ENCODE data around the gene TRMT61A.
A peak's percentile ranks its signal among the peaks of the same experiment; 100 is the strongest.

Gene TRMT61A

DNA sequence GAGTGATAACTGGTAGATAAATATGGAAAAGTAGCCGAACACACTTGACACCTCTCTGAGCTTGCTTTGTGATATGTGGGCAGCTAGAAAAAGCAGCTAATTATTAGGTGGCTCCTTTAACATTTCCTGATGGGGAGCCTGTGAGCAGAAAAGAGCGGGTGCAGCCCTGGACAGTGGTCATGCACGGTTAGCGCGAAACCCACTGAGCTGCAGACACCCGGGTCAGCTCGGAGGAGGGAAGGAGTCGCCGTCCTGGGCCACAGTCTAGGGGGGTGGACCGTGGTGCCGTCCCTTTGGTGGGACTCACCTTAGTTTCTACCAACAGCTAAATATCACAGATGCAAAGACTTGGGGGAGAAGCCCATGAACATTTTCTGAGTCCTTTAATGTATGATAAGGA, 40.4 kb downstream of the TRMT61A start:
- DNase-seq: no peak

DNA sequence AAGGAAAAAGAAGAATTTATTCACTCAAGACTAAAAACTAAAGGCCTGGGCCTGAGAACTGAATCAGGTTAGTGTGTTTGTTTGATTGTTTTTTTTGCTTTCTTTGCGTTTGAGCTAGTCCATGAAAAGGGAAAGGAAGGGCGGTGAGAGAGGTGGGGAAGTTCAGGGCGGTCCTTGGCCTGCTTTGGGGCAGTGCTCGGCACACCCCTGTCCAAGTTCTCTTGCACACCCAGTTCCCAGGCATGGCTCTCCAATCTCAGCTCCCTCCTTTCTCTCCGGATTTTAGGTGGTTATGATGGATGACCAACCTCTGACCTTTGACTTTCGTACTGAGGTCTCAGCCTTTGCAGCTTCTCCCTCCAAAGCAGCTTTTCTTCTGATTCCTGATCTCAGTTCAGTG, 45.1 kb downstream of the TRMT61A start:
- DNase-seq: no peak

DNA sequence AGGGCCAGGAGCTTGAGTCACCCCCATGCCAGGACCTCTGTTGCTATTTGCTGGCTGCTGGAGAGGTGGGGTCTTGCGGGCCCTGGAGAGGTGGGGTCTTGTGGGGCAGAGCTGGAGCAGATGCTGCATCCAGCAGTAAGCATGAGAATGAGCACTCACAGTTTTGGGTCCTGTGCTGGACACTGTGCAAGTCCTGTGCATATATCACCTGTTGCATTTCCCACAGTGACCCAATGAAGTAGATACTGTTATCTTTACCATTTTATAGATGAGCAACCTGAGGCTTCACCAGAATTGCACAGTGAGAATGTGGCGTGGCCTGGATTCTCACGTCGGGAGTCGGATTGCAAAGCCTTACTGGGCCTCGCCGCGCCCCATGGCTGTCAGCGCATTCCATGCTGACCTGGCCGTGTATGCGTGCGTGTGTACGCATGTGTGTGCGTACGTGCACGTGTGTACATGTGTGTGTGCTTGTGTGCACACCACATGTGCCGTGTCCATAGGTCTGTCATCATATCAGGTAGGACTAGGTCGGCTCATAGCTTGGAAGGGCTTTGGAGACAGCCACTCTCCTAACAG, 45.8 kb downstream of the TRMT61A start:
- no peak for DNase-seq

DNA sequence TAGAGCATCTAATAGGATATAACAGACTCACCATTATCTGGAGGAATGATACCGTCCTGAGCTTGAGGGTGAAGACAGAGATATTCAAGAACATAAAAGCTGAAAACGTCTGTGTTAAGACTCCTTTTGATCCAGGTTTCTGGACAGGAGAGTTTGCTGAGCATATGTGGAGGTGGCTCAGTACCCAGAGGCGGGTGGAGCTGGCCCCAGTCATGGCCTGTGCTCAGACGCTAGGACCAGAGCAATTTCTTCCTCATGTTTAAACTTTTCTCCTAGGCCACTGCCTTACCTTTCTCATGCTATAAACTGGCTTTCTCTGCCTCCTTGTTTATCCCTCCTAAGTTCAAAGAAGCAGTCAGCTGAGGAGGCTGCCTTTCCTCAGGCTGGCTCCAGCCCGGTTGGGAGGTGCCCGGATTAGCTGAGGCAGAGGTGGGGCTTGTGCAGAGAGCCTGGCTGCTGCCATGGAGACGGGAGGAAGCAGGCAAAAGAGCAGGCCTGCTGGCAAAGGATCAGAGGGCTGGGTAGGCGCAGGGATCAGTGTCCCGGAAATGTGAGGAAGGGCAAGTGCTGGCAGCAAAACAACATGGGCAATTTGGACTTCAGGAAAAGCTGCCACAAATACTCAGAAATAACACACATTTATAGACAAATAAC, 47.5 kb downstream of the TRMT61A start:
- peak; percentile 88 for DNase-seq

DNA sequence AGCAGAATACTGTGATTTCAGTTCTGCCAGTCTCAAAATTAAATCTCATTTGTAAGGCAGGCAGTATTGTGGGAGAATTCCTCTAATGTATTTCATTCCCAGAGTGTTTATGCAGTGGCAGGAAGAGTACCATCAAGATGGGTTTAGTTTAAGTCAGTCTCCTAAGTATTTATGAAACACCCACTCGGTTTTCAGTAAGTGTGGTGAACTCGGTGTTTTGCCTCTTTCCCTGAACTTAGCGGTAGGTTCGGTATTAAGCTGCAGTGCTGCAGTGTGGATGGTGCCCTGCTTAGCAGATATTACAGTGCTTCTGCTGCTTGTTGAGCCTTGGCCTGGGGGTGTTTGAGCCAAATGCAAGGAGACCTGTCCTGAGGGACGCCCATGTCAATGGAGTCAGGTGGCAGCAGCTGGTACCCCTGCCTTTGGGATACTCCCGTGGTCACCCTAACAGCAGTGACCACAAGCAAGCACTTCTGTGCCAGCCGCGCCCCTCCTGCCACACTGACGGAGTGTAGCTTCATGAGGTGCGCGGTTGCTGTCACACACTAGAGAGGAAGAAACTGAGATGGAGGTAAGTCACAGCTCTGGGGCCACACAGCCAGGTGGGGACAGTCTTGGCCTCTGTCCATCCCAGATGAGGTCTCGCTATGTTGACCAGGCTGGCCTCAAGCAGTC, 49.5 kb downstream of the TRMT61A start:
- no peak for DNase-seq

DNA sequence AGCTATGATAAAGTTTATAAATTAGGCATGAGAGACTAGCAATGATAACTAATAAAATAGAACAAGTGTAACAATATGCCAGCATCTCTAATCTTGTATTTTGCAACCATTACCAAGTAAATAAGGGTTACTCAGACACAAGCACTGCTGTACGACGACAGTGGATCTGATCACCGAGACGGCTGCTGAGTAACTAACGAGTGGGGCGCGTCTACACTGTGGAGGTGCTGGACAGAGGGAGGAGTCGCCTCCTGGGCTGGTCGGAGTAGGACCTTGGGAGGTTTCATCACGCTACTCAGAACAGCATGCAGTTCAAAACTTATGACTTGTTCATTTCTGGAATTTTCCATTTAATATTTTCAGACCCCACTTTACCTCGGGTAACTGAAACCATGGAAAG, 52.2 kb downstream of the TRMT61A start:
- DNase-seq: no peak

GRCh38 chr14:103581954-103582703, 53.1 kb downstream of the TRMT61A start:
- no peak for DNase-seq

GRCh38 chr14:103584326-103584915, 55.4 kb downstream of the TRMT61A start:
- DNase-seq: no peak
